ENCODE data around the gene FZR1.
"Not testable (repeated sequence)": the region's sequence is repeated elsewhere in the genome, so short reads cannot be mapped to it uniquely, and the experiment has no call there.

The FZR1 gene

DNA sequence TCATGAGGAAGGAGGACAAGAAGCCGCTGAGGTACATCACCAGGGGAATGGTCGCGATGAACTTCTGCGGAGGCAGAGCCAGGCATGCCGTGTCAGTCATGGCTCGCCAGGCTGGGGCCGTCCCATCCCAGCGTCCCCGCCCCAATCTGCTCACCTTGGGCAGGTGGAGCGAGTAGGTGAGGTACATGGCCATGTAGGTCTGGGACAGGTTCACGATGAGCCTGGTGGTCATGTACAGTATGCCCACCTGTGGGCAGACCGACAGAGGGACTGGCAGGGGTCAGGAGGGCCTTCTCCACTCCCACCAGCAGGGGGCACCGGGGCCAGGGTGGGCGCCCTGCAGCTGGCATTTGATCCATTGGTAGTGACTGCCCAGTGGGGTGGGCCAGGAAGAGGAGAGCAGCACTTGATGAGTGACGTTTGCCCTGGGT lies 41.2 kb downstream of the FZR1 start:
- peak; percentile 31 for DNase-seq (ENCODE audit: low spot score)

DNA sequence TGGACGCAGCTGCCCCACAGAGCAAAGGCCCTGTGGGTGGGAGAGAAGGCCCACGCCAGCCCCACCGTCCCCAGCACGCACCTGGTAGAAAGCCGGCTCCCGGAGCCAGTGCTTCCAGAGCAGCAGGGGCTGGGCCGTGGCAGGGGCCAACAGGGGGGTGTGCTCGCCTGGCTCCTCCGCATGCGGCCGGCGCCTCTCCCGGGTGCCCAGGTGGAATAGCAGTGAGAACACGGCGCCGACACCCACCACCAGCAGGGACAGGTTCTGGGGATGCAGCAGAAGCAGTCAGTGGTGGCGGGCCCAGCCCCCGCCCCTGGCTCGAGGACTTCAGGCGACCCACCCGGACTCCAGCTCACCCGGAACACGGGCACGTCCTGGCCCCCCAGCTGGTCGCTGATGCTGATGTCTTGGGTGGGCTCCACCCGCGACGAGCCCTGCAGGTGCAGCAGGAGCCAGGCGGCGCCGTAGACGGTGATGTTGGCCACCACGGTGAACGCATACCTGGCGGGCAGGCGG lies 41.7 kb downstream of the FZR1 start:
- no peak for DNase-seq (ENCODE audit: low spot score)

- no peak for DNase-seq (ENCODE audit: low spot score)
Observed at GRCh38 chr19:3548606-3549005, 42.5 kb downstream of the FZR1 start.

DNA sequence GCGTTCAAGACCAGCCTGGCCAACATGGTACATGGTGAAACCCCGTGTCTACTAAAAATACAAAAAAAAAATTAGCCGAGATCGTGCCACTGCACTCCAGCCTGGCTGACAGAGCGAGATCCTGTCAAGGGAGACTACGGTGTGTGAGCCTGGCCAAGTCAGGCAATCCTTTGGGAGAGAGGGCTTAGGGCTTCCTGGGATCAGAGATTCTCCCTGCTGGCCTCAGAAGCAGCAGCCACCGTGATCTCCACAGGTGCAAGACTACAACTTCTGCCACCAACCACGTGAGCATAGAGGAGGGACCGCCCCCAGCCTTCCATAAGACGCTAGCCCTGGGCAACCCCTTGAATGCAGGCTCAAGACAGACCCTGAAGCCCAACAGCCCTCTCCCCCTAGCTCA lies 43.7 kb downstream of the FZR1 start:
- DNase-seq (ENCODE audit: low spot score) = no peak

DNA sequence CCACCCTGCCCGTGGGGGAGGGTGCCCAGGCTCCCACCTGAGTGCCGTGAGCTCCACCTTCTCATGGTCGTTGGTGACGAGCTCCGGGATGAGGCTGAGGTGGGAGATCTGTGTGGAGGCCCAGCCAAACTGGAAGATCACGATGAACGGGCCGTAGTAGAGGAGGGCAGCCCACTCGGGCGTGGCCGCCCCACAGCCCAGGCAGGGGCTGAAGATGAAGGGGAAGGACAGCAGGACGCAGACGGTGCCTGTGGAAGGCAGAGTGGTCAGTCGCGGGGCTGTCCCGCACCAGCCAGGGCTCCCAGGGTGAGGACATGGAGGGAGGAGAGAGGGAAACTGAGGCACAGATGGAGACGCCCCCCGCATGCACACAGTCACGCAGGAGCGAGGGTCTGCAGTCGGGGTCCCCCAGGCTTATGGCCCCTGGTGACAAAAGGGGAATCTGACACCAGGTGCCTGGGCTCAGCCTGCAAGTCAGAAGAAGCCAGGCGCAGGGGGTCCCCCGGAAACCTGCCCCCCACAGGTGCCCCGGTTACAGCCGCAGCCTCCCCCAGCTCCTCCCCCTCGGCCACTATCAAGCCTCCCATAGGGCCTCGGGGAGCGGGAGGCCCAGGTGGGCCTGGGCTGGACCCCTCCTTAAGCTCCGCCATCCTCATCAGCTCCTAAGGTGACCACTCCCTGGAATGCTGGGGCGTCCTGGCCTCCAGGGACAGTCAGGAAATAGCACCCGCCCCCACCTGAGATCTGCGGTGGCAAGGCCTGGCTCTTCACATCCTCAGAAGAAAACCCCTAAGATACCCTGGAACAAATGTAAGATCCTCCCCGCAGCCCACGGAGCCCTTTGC lies 45.1 kb downstream of the FZR1 start:
- DNase-seq (ENCODE audit: low spot score) = no peak

- no peak for DNase-seq (ENCODE audit: low spot score)
Observed at GRCh38 chr19:3551792-3552095, 45.6 kb downstream of the FZR1 start.

DNA sequence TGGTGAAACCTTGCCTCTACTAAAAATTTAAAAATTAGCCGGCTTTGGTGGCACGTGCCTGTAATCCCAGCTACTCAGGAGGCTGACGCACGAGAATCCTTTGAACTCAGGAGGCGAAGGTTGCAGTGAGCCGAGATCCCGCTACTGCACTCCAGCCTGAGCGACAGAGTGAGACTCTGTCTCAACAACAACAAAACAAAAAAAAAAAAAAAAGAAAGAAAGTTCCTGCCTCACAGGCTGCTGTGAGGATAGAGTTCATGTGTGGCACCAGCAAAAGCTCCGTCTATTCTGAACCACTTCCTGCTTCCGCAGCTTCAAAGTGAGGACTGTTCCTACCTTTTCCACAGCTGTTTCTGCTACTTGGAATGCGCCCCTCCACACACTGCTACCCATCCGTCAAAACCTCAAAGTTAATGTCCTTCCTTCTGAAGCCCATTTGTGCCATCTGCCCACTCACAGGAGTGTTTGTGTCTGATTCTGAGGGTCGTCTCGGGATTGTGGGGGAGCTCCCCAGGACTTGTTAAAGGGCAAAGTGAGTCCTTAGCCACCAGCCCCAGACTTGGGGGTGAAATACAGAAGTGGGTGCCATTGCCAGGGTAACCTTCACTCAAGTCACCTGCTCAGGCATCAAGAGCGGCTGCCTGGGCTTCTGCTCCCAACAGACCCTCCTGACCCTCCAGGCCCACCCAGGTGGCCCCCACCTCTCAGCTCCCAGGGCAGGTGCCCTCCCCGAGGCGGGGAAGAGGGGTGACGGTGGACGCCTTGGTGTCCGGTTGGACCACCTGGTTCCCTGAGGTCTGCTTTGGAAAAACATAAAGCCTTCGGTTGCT lies 48.4 kb downstream of the FZR1 start:
- DNase-seq (ENCODE audit: low spot score) = peak; percentile 56

GRCh38 chr19:3555653-3556422 lies 49.7 kb downstream of the FZR1 start:
- DNase-seq (ENCODE audit: low spot score) = no peak

DNA sequence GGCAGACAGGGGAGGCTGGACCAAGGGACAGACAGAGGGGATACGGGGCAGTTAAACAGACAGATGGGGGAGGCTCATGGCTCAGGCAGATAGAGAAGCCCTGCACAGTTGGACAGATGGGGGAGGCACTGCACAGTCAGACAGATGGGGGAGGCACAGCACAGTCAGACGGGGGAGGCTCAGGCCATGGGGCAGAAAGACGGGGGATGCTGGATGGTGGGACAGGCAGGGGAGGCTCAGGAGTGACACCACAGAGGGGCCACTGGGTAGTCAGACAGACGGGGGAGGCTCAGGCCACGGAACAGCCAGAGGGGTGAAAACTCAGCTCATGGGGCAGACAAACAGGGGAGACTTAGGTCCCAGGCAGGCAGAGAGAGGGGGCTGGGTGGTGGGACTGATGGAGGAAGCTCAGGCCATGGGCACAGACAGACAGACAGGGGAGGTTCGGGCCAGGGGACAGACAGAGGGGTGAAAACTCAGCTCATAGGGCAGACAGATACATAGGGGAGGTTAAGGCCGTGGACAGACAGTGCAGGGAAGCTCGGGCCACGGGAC lies 50.4 kb downstream of the FZR1 start:
- no peak for DNase-seq (ENCODE audit: low spot score)

DNA sequence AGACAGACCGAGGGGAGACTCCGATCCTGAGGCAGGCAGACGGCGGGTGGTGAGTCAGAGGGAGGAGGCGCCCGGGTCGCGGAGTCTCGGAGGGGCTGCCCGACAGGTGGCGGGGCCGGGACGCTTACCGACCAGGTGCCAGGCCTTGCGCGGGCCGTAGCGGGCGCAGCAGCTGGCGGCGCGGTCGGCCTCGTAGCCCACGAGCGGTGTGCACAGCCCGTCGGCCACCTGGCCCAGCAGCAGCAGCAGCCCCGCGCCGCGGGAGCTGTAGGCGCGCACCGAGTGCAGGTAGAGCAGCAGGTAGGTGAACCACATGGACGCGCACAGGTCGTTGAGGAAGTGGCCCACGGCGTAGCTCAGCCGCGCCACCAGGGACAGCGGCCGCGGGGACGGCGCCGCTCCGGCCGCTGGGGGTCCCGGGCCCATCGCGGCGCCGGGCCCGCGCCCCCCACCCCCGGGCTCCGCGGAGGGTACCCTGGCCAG lies 50.9 kb downstream of the FZR1 start:
- peak; percentile 67 for DNase-seq (ENCODE audit: low spot score)

- DNase-seq (ENCODE audit: low spot score) = peak; percentile 95
Observed at GRCh38 chr19:3557461-3558248, 51.5 kb downstream of the FZR1 start, which contains the start of gene MFSD12. TSS of gene MFSD12 (minus strand) at chr19:3557586. CDS start at chr19:3557403, 183 bp downstream.

DNA sequence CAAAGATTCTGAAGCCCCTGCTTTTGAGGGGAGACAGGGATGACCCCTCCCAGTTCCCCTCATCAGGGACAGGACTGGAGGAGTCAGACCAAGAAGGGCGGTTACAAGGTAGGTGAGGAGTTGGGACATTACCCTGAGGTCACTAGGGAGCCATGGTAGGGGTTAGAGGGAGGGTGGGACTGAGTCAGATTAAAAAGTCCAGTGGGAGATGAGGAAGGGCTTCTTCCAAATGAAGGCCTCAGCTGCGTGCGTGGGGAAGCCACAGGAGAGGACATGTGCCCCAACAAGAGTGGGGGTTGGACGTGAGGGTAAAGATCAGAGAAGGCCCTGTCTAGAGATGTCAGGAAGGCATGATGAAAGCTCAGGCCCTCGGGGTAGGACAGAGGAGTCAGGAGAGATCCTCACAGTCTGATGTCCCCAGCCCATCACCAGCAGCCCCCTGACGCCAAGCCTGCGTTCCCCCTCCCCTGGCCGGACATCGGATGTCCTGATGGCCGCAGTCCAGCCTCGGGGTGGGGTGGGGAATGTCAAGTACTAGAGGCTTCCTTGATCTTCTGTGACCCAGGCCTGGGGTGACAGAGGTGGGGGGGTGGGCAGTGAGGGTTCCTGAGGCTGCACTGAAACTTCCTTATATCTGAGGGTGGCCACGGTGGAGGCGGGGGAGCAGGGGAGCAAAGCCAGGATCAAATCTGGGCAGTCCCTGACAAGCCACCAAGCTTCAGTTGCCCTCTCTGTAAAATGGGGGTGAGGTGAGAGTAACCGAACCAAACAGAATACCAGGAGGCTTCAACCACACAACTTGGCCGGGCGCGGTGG lies 57.8 kb downstream of the FZR1 start:
- DNase-seq (ENCODE audit: low spot score) = no peak

DNA sequence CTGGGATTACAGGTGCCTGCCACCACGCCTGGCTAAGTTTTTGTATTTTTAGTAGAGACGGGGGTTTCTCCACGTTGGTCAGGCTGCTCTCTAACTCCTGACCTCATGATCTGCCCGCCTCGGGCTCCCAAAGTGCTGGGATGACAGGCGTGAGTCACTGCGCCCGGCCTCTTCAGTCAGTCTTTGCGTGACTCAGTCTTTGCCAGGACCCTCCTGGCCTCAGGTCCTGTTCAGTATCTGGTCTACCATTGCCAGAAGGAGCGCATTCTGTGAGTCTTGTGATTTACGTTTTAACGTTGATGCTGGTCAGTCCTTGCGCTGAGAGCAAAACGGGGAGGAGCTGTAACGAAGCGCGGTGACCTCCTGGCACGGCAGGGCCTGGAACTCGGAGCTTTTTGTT lies 59.0 kb downstream of the FZR1 start:
- no peak for DNase-seq (ENCODE audit: low spot score)

DNA sequence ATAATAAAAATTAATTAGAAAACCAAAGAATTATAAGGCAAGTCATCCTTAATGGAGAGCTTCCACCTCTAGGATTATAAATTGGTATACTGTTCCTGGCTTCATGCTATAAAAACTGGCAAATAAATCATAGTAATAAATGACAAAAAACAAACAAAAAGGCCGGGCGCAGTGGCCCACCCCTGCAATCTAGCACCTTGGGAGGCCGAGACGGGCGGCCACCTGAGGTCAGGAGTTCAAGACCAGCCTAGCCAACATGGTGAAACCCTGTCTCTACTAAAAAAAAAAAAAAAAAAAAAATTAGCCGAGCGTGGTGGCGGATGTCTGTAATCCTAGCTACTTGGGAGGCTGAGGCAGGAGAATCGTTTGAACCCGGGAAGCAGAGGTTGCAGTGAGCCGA lies 63.9 kb downstream of the FZR1 start:
- not testable (repeated sequence) for DNase-seq (ENCODE audit: low spot score)

- DNase-seq (ENCODE audit: low spot score) = no peak
Observed at GRCh38 chr19:3570606-3571011, 64.5 kb downstream of the FZR1 start.

DNA sequence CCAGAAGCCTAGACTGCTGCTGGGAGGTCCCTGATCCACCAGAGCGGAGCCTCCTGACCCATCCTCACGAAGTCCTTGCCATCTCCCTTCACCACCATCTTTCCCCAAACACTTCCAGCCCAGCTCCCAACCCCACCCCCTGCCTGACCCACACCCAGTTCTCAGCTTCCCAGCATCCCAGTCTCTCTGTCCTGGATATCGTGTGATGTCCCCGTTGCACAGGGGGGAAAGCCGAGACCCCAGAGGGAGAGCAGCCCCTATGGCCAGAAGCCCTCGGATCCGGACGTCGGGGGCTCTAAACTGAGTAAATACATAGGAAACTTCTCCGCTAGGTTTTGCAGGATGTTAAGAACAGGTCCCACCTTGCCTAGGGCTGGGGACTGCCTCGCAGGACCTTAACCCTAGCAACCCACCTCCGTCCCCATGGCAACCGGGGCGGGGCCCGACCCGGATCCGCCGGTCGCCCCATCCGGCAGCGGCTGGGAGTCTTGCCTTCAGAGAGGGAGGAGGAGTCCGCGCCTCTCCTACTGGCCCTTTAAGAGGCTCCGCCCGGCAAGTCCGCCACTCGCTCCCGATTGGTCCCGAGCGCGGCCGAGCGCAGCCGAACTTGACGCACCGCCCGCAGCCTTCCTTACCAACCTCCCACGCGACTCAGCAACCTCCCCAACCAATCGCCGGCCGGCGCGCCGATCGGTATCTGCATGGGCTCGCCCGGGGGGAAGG lies 66.2 kb downstream of the FZR1 start:
- DNase-seq (ENCODE audit: low spot score) = peak; percentile 100

- no peak for DNase-seq (ENCODE audit: low spot score)
Observed at GRCh38 chr19:3572855-3573161, 66.7 kb downstream of the FZR1 start, which contains the start of gene HMG20B. TSS of gene HMG20B (plus strand) at chr19:3572944. CDS start at chr19:3573310, 366 bp downstream.

- DNase-seq (ENCODE audit: low spot score) = no peak
Observed at GRCh38 chr19:3573162-3573857, 67.2 kb downstream of the FZR1 start.
